Liver (tissue), 9 donors: ENCODE measurements around the gene HSD17B11. TPM values are rescaled to one million over a fixed set of nuclear protein-coding genes. Genes with fewer than 3 reads are reported as not detected.

ENCODE experiments used
- DNase-seq: peaks from one replicate; pipeline ENCODE4 v3.0.0-alpha.2; 2017; ENCODE audit warnings: low spot score
- H3K27ac ChIP-seq, 2 donors: one replicate each; pipeline ENCODE4 v1.7.0; 2013; ENCODE audit warnings: inconsistent platforms in 2 of 2, low read length in 2 of 2, control low read depth in 1 of 2, low read depth in 1 of 2, mild to moderate bottlenecking in 1 of 2
- H3K27me3 ChIP-seq, 4 donors: one replicate each; pipeline versions ENCODE4 v1.6.1 to v1.7.0; 2013; ENCODE audit warnings: low read length in 3 of 4, inconsistent platforms in 1 of 4, mild to moderate bottlenecking in 1 of 4, moderate library complexity in 1 of 4; ENCODE audit not compliant: control insufficient read depth in 4 of 4, insufficient read depth in 4 of 4
- H3K36me3 ChIP-seq, 4 donors: one replicate each; pipeline versions ENCODE4 v1.6.1 to v1.7.0; 2013; ENCODE audit warnings: low read length in 3 of 4, mild to moderate bottlenecking in 3 of 4, low read depth in 1 of 4, moderate library complexity in 1 of 4; ENCODE audit not compliant: control insufficient read depth in 4 of 4, insufficient read depth in 3 of 4
- H3K4me1 ChIP-seq, 4 donors: one replicate each; pipeline versions ENCODE4 v1.6.1 to v1.7.0; 2013; ENCODE audit warnings: low read length in 3 of 4, mild to moderate bottlenecking in 3 of 4, moderate library complexity in 1 of 4; ENCODE audit not compliant: control insufficient read depth in 4 of 4, insufficient read depth in 4 of 4
- H3K4me3 ChIP-seq, 3 donors: one replicate each; pipeline versions ENCODE4 v1.6.1 to v1.7.0; 2013; ENCODE audit warnings: low read length in 3 of 3, control low read depth in 1 of 3, low read depth in 1 of 3, mild to moderate bottlenecking in 1 of 3
- H3K9ac ChIP-seq, 2 donors: one replicate each; pipeline ENCODE4 v1.7.0; 2013; ENCODE audit warnings: low read length in 2 of 2, mild to moderate bottlenecking in 2 of 2, moderate library complexity in 2 of 2, control low read depth in 1 of 2, low read depth in 1 of 2
- H3K9me3 ChIP-seq, 4 donors: one replicate each; pipeline versions ENCODE4 v1.6.1 to v1.7.0; 2013; ENCODE audit warnings: low read length in 3 of 4; ENCODE audit not compliant: control insufficient read depth in 4 of 4
- ATF3 ChIP-seq: IDR thresholded peaks from 2 replicates; pipeline ENCODE4 v1.6.1; 2016; ENCODE audit warnings: antibody characterized with exemption
- EGR1 ChIP-seq, 2 donors: IDR thresholded peaks; 2 replicates each; pipeline ENCODE4 v1.6.1; 2016 to 2018; ENCODE audit warnings: antibody characterized with exemption in 2 of 2, low read depth in 2 of 2
- FOXA1 ChIP-seq: IDR thresholded peaks from 2 replicates; pipeline ENCODE4 v1.6.1; 2016; ENCODE audit warnings: antibody characterized with exemption
- FOXA2 ChIP-seq: IDR thresholded peaks from 2 replicates; pipeline ENCODE4 v1.6.1; 2016; ENCODE audit warnings: antibody characterized with exemption
- GABPA ChIP-seq, 2 donors: IDR thresholded peaks in 1 of 2; conservative IDR thresholded peaks in 1 of 2; 2 replicates each; pipeline ENCODE4 v1.6.1; 2016; ENCODE audit warnings: antibody characterized with exemption in 2 of 2, mild to moderate bottlenecking in 1 of 2, moderate library complexity in 1 of 2
- HNF4A ChIP-seq, 2 donors: conservative IDR thresholded peaks; 2 replicates each; pipeline ENCODE4 v1.6.1; 2016; ENCODE audit warnings: antibody characterized with exemption in 2 of 2, mild to moderate bottlenecking in 2 of 2
- HNF4G ChIP-seq: IDR thresholded peaks from 2 replicates; pipeline ENCODE4 v1.6.1; 2016; ENCODE audit warnings: antibody characterized with exemption
- JUND ChIP-seq, 2 donors: IDR thresholded peaks; 2 replicates each; pipeline ENCODE4 v1.6.1; 2016; ENCODE audit warnings: antibody characterized with exemption in 2 of 2
- NR2F2 ChIP-seq: IDR thresholded peaks from 2 replicates; pipeline ENCODE4 v1.6.1; 2016; ENCODE audit warnings: antibody characterized with exemption
- RAD21 ChIP-seq, 2 donors: IDR thresholded peaks; 2 replicates each; pipeline ENCODE4 v1.6.1; 2016; ENCODE audit warnings: antibody characterized with exemption in 2 of 2, mild to moderate bottlenecking in 2 of 2
- REST ChIP-seq: IDR thresholded peaks from 2 replicates; pipeline ENCODE4 v1.6.1; 2016; ENCODE audit warnings: antibody characterized with exemption, mild to moderate bottlenecking
- RXRA ChIP-seq, 2 donors: IDR thresholded peaks; 2 replicates each; pipeline ENCODE4 v1.6.1; 2017 to 2018; ENCODE audit warnings: antibody characterized with exemption in 2 of 2, mild to moderate bottlenecking in 1 of 2
- SP1 ChIP-seq: IDR thresholded peaks from 2 replicates; pipeline ENCODE4 v1.6.1; 2018; ENCODE audit warnings: antibody characterized with exemption, mild to moderate bottlenecking
- TAF1 ChIP-seq: conservative IDR thresholded peaks from 2 replicates; pipeline ENCODE4 v1.6.1; 2016; ENCODE audit warnings: antibody characterized with exemption, mild to moderate bottlenecking
- YY1 ChIP-seq: IDR thresholded peaks from 2 replicates; pipeline ENCODE4 v1.6.1; 2016; ENCODE audit warnings: antibody characterized with exemption, mild to moderate bottlenecking
- WGBS: extraction: QIAGEN DNeasy Blood & Tissue Kit; methylation state at CpG from one replicate; pipeline ENCODE4 v1.1.7; 2013; 5-methylcytosine and 5-hydroxymethylcytosine counted together
- polyA plus RNA-seq, 2 donors: library from polyadenylated mRNA; stranded (reverse) in 1 of 2; unstranded in 1 of 2; fragments of 200-250 nt in 1 of 2; fragments of >200 nt in 1 of 2; fragmentation: Nextera tagmentation in 1 of 2; extraction: Ambion mirVana in 1 of 2; gene quantifications; one replicate each; pipeline versions ENCODE4 v1.2.1 to v1.2.3, GENCODE V29; 2013 to 2015
- total RNA-seq, 2 donors: library from RNA; depleted of rRNA; stranded (reverse); fragments of >200 nt; gene quantifications; one replicate each; pipeline ENCODE4 v1.2.3, GENCODE V29; 2014
- TF ChIP-seq, protein P1 (sequence below): fragments of 150-350 bp; IDR thresholded peaks from 2 replicates; pipeline ENCODE4 v1.5.1; 2017; ENCODE audit warnings: improper control_type of control experiment, low read depth, low read length; ENCODE audit not compliant: missing input control
- TF ChIP-seq, protein P2 (sequence below): IDR thresholded peaks from 2 replicates; pipeline ENCODE4 v1.6.1; 2016; ENCODE audit warnings: antibody characterized with exemption
- TF ChIP-seq, protein P3 (sequence below): IDR thresholded peaks from 2 replicates; pipeline ENCODE4 v1.6.1; 2016; ENCODE audit warnings: antibody characterized with exemption
- donor health status: healthy.
- donor health status: healthy.
- donor health status: healthy.
- donor health status: healthy.
- donor health status: healthy.

The HSD17B11 gene
- total and polyA plus RNA-seq, 4 donors, result 94.8 to 133 (median 115) TPM

- Histone ChIP-seq H3K27me3 (no peaks in the 10 kb centered on the region), H3K9me3 (no peaks in the 10 kb centered on the region), H3K4me3 (no peak overlapping the region), H3K4me1 (peaks cover 2 to 30% (median 16%) of the 10 kb centered on the region in 4 donors), H3K36me3 (no peaks in the 10 kb centered on the region), H3K9ac (peak overlapping the region in 1 of 2 donors; percentile 84), H3K27ac (no peak overlapping the region)
- TF ChIP-seq RAD21 (IDR thresholded peaks at IDR 0.05) (no peak), HNF4G (no peak), EGR1 (IDR thresholded peaks at IDR 0.05; ENCODE audit: low read depth in 2 of 2) (no peak)
- no peak for DNase-seq
- WGBS, result 60% methylated on average over 3 of the region's 3 CpGs
These were observed 1.2 kb upstream of the HSD17B11 start for GRCh38 chr4:87392183-87392582.

DNA sequence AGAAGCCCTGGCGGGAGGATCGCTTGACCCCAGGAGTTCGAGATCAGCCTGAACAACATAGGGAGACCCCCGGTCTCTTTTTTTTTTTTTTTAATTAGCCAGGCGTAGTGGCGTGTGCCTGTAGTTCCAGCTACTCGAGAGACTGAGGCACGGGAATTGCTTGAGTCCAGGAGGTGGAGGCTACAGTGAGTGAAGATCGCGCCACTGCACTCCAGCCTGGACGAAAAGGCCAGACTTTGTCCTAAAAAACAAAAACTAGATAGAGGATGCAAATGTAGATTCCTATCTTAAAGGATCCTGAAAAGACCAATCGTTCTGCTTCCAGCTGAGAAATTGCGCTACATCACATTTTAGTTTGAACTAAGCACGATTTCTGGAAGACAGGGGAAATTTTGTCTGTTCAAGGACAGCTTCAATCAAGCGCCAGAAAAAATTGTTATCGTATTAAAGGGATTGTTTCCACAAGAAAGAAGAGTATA lies 627 bp upstream of the HSD17B11 start:
- H3K36me3 ChIP-seq, result no peaks in the 10 kb centered on the region
- peaks cover 3 to 36% (median 18%) of the 10 kb centered on the region in 4 donors for H3K4me1 ChIP-seq
- H3K9me3 ChIP-seq, result no peaks in the 10 kb centered on the region
- no peaks in the 10 kb centered on the region for H3K27me3 ChIP-seq
- 8% methylated on average over 16 of the region's 16 CpGs for WGBS
- no peak for TF ChIP-seq HNF4G
- H3K9ac ChIP-seq, result peak overlapping the region; percentile 84 to 99
- H3K4me3 ChIP-seq, result peak overlapping the region; percentile 64 to 96 (median 79)
- peak overlapping the region; percentile 80 to 95 for H3K27ac ChIP-seq
- DNase-seq, result no peak

- Histone ChIP-seq H3K27me3 (no peaks in the 10 kb centered on the region), H3K9me3 (no peaks in the 10 kb centered on the region), H3K4me1 (peaks cover 3 to 36% (median 19%) of the 10 kb centered on the region in 4 donors), H3K9ac (peak overlapping the region; percentile 84 to 99), H3K4me3 (peak overlapping the region; percentile 64 to 96 (median 79)), H3K36me3 (no peaks in the 10 kb centered on the region), H3K27ac (peak overlapping the region; percentile 80 to 95)
- DNase-seq, result no peak
- no peak for TF ChIP-seq REST
- no peak for TF ChIP-seq HNF4A (conservative IDR thresholded peaks at IDR 0.05)
- TF ChIP-seq NR2F2, result no peak
- TF ChIP-seq EGR1 (IDR thresholded peaks at IDR 0.05; ENCODE audit: low read depth in 2 of 2), result no peak
- TF ChIP-seq ATF3, result no peak
- TF ChIP-seq, protein P1, sequence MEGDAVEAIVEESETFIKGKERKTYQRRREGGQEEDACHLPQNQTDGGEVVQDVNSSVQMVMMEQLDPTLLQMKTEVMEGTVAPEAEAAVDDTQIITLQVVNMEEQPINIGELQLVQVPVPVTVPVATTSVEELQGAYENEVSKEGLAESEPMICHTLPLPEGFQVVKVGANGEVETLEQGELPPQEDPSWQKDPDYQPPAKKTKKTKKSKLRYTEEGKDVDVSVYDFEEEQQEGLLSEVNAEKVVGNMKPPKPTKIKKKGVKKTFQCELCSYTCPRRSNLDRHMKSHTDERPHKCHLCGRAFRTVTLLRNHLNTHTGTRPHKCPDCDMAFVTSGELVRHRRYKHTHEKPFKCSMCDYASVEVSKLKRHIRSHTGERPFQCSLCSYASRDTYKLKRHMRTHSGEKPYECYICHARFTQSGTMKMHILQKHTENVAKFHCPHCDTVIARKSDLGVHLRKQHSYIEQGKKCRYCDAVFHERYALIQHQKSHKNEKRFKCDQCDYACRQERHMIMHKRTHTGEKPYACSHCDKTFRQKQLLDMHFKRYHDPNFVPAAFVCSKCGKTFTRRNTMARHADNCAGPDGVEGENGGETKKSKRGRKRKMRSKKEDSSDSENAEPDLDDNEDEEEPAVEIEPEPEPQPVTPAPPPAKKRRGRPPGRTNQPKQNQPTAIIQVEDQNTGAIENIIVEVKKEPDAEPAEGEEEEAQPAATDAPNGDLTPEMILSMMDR, result no peak
- no peak for TF ChIP-seq TAF1
- TF ChIP-seq FOXA1, result no peak
- no peak for TF ChIP-seq FOXA2
- no peak for TF ChIP-seq JUND (IDR thresholded peaks at IDR 0.05)
- TF ChIP-seq RAD21 (IDR thresholded peaks at IDR 0.05), result no peak
- no peak for TF ChIP-seq HNF4G
- TF ChIP-seq, protein P2, sequence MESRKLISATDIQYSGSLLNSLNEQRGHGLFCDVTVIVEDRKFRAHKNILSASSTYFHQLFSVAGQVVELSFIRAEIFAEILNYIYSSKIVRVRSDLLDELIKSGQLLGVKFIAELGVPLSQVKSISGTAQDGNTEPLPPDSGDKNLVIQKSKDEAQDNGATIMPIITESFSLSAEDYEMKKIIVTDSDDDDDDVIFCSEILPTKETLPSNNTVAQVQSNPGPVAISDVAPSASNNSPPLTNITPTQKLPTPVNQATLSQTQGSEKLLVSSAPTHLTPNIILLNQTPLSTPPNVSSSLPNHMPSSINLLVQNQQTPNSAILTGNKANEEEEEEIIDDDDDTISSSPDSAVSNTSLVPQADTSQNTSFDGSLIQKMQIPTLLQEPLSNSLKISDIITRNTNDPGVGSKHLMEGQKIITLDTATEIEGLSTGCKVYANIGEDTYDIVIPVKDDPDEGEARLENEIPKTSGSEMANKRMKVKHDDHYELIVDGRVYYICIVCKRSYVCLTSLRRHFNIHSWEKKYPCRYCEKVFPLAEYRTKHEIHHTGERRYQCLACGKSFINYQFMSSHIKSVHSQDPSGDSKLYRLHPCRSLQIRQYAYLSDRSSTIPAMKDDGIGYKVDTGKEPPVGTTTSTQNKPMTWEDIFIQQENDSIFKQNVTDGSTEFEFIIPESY, result no peak
- TF ChIP-seq, protein P3, sequence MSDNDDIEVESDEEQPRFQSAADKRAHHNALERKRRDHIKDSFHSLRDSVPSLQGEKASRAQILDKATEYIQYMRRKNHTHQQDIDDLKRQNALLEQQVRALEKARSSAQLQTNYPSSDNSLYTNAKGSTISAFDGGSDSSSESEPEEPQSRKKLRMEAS, result no peak
- no peak for TF ChIP-seq GABPA (IDR thresholded peaks at IDR 0.05 in 1 of 2, conservative IDR thresholded peaks at IDR 0.05 in 1 of 2)
- no peak for TF ChIP-seq SP1
- TF ChIP-seq YY1, result no peak
- TF ChIP-seq RXRA (IDR thresholded peaks at IDR 0.05), result no peak
These were observed 467 bp downstream of the HSD17B11 start for GRCh38 chr4:87390551-87390890.
